Activated CD8-positive, alpha-beta memory T cell treated with anti-CD3 and anti-CD28 coated beads, Interleukin-2, amount 10 ng/mL, durations not matched to agents 7 days and 5 days (primary cell): ENCODE results near the gene FCRLB. TPM values are rescaled to one million over a fixed set of nuclear protein-coding genes. Genes with fewer than 3 reads are reported as not detected.

Source experiments
- ATAC-seq: fragments of 150-1000 bp; cut with Tn5 transposase; one replicate; pipeline ENCODE4 v1.10.0; 2021; ENCODE audit warnings: moderate library complexity
- CTCF ChIA-PET: fragments of 350-600 bp; sonication (Branson Sonifier 250); formaldehyde crosslinking; loops from one replicate; lab custom pipeline; 2021; ENCODE audit warnings: antibody characterized with exemption; lab: Charles Lee
- DNase-seq: peaks from one replicate; pipeline ENCODE4 v3.0.0-alpha.2; 2020
- H3K27ac Mint-ChIP-seq: one replicate; pipeline ENCODE4 v1.8.0; 2021; ENCODE audit warnings: mild to moderate bottlenecking, mixed read lengths
- H3K27me3 Mint-ChIP-seq: one replicate; pipeline ENCODE4 v1.8.0; 2021; ENCODE audit warnings: mixed read lengths
- H3K36me3 Mint-ChIP-seq: one replicate; pipeline ENCODE4 v1.8.0; 2021; ENCODE audit warnings: mild to moderate bottlenecking, mixed read lengths
- H3K4me1 Mint-ChIP-seq: one replicate; pipeline ENCODE4 v1.8.0; 2021; ENCODE audit warnings: mixed read lengths
- H3K4me3 Mint-ChIP-seq: one replicate; pipeline ENCODE4 v1.8.0; 2021; ENCODE audit warnings: mild to moderate bottlenecking, moderate library complexity, mixed read lengths
- H3K9me3 Mint-ChIP-seq: one replicate; pipeline ENCODE4 v1.8.0; 2022; ENCODE audit warnings: low read depth, mixed read lengths
- total RNA-seq, 2 experiments: library from RNA; stranded (reverse); gene quantifications; one replicate each; pipeline ENCODE4 v1.2.3, GENCODE V29; 2021

Gene FCRLB
- total RNA-seq, 2 experiments from 2014 or later = 0.63 to 1.1 TPM

DNA sequence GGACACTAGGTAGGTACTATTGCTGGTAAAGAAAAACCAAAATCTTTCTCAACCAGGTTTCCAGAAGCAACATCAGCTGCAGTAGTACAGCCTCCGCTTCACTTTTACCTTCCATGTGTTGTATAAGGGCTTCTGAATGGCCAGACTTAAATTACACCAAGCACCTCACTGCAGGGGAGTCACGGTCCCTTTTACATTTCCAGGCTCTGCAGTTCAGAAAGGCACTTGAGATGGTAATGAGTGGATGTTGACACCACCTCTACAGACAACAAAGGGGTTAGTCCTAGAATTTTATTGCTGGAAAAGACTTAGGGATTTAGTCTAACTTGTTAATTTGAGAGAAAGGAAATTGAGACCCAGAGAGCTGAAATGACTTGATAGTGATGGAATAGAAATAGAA is 16.3 kb downstream of the FCRLB start:
- H3K36me3 Mint-ChIP-seq = no peaks in the 10 kb centered on the region
- CTCF ChIA-PET = interaction anchor here (0.8 to 8.8 kb wide), 9 partner anchors 10 to 571 kb away, joined by 3 to 118 read pairs (median 7); partner anchors contain the start of genes DUSP12 and PPOX
- no peak overlapping the region for H3K4me3 Mint-ChIP-seq
- no peaks in the 10 kb centered on the region for H3K9me3 Mint-ChIP-seq
- DNase-seq (no peak), ATAC-seq (no peak)
- H3K4me1 Mint-ChIP-seq = peaks cover 56% of the 10 kb centered on the region
- peaks cover 17% of the 10 kb centered on the region for H3K27me3 Mint-ChIP-seq
- H3K27ac Mint-ChIP-seq = no peak overlapping the region

DNA sequence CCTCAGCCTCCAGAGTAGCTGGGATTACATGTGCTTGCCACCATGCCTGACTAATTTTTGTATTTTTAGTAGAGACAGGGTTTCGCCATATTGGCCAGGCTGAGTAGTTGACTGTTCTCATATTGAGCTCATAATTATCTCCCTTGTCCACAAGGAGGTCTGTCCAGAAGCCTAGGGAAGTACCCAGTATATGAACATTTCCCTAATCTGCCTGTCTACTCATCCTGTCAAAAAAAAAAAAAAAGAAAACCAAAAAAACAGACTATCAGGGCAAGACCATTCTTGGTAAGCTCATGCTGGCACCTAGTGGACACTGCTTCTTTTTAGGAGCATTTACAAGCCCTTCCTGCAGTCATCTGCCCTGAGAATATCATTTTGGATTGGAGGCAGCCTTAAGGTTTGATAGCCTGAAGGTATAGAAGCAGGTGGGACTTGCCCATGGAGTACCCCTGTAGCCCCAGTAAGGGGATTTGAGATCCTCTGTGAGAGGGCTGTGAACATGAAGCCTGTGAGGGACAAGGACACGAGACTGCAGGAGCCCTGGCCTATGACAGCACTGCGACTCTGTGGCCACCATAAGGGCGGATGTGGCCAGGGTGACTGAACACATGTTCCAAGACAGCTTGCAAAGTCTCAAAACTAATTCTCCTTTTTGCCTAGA is 17.4 kb downstream of the FCRLB start:
- ATAC-seq (peak; percentile 90), DNase-seq (peak; percentile 95)
- Mint-ChIP-seq H3K4me3 (peak overlapping the region; percentile 32), H3K27me3 (peaks cover 8% of the 10 kb centered on the region), H3K27ac (peak overlapping the region; percentile 85), H3K4me1 (peaks cover 64% of the 10 kb centered on the region), H3K9me3 (no peaks in the 10 kb centered on the region), H3K36me3 (no peaks in the 10 kb centered on the region)
- CTCF ChIA-PET = interaction anchor here (0.6 to 8.8 kb wide), 20 partner anchors 11 to 573 kb away, joined by 3 to 118 read pairs (median 4); partner anchors contain the start of genes DUSP12, HSPA6, PPOX and TOMM40L

DNA sequence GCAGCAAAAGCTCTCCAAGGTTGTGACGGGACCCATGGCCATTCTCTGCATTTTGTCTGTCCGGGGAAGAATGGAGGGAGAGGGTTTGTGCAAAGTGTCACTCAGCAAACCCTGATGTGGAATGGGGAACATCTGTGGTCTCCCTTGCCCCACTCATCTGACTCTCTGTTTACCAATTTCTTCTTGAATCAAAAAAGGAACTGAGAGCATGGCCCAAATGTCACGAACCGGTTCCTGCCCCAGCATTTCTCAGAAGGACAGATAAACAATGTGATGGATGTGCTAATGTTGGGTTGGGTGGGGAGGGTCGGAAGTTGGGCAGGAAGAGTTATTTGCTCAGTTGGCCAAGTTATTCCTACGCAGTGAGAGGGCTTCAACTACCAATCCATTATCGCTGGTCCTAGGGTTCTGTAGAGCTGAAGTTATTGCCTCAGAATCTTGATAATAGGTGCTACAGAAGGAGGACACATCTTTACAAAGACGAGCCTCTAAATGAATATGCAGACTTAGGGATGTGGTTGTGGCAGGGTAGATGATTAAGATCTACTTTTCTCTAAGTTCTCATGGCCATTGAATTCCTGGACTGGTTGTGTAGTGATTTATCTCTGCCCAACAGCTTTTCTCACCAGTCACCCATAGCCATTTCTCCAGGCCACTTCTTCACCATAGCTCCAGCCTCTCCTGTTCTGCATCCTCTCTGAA is 18.7 kb downstream of the FCRLB start:
- Mint-ChIP-seq H3K4me3 (no peak overlapping the region), H3K4me1 (peaks cover 75% of the 10 kb centered on the region), H3K9me3 (no peaks in the 10 kb centered on the region), H3K36me3 (no peaks in the 10 kb centered on the region), H3K27ac (peak overlapping the region; percentile 85), H3K27me3 (peaks cover 5% of the 10 kb centered on the region)
- CTCF ChIA-PET = interaction anchor here (0.9 to 8.8 kb wide), 12 partner anchors 8 to 514 kb away, joined by 3 to 118 read pairs (median 5); partner anchors contain the start of genes DUSP12 and TOMM40L
- ATAC-seq (no peak), DNase-seq (no peak)

DNA sequence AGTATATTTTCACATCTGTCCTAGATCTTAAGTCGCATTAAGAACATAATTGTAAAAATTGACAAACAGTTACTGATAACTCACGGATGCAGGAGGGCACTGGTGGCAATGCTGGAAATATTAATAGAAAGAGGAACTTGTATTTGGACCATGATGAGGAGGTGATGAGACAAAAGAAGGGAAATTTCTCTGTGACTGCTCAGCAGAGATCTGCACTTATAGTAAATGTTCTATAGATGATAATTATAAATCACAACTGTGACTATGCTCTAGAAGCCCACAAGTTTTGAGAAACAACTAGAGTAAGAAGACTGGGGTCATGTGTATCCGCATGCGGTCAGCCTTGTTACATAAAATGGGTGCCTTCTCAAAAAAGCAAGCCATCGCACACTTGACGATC is 19.6 kb downstream of the FCRLB start:
- Mint-ChIP-seq H3K4me1 (peaks cover 76% of the 10 kb centered on the region), H3K4me3 (no peak overlapping the region), H3K9me3 (no peaks in the 10 kb centered on the region), H3K27ac (no peak overlapping the region), H3K36me3 (no peaks in the 10 kb centered on the region), H3K27me3 (peaks cover 8% of the 10 kb centered on the region)
- ATAC-seq = no peak
- CTCF ChIA-PET = interaction anchor here (0.7 to 8.8 kb wide), 14 partner anchors 8 to 258 kb away, joined by 3 to 118 read pairs (median 5); partner anchors contain the start of gene DUSP12
- no peak for DNase-seq

DNA sequence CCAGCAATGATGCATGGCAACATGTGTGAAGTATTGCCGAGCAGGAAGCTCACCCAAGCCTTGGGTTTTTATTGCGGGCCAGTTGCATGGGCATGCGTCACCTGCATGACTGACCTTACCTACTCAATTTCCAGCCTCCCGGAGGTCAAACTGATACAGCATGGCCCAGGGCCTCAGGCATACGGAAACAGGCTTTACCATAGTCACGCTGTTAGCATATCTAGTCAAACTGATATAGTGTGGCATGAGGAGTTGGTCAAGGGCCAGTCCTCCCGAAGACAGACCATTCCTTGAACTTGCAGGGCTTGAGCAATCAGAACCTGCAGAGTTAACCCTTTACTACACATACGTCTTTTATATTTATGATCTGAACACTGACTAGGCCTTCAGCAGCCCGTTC is 21.9 kb downstream of the FCRLB start:
- CTCF ChIA-PET = interaction anchor here (7.3 to 8.8 kb wide), 2 partner anchors 15 to 255 kb away, joined by 65 to 118 read pairs; no protein-coding TSS in a partner anchor
- H3K27me3 Mint-ChIP-seq = peaks cover 16% of the 10 kb centered on the region
- no peaks in the 10 kb centered on the region for H3K9me3 Mint-ChIP-seq
- no peak for ATAC-seq
- no peak overlapping the region for H3K27ac Mint-ChIP-seq
- H3K36me3 Mint-ChIP-seq = no peaks in the 10 kb centered on the region
- DNase-seq = no peak
- peaks cover 66% of the 10 kb centered on the region for H3K4me1 Mint-ChIP-seq
- no peak overlapping the region for H3K4me3 Mint-ChIP-seq

DNA sequence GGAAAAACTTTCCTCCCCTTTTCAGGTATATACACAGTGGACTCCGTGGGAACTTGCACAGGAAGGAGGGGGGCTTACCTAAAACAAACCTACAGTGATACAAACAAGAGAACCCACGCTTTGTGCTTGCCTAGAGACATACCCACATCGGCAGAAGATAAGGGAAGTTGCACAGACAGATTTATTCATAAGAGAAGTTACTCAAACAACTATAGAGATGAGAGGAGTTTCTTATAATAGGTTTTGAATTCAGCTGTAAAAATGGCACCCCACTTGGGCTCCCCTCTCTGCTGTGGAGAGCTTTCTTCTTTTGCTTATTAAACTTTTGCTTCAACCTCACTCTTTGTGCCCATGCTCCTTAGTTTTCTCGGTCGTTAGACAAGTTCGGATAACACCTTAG is 26.5 kb downstream of the FCRLB start:
- CTCF ChIA-PET = interaction anchor here (1.0 to 1.4 kb wide), 2 partner anchors 10 to 18 kb away, joined by 3 to 4 read pairs; no protein-coding TSS in a partner anchor
- Mint-ChIP-seq H3K4me1 (peaks cover 55% of the 10 kb centered on the region), H3K4me3 (no peak overlapping the region), H3K27ac (no peak overlapping the region), H3K27me3 (peaks cover 16% of the 10 kb centered on the region), H3K36me3 (peaks cover 11% of the 10 kb centered on the region), H3K9me3 (no peaks in the 10 kb centered on the region)
- ATAC-seq (no peak), DNase-seq (no peak)

DNA sequence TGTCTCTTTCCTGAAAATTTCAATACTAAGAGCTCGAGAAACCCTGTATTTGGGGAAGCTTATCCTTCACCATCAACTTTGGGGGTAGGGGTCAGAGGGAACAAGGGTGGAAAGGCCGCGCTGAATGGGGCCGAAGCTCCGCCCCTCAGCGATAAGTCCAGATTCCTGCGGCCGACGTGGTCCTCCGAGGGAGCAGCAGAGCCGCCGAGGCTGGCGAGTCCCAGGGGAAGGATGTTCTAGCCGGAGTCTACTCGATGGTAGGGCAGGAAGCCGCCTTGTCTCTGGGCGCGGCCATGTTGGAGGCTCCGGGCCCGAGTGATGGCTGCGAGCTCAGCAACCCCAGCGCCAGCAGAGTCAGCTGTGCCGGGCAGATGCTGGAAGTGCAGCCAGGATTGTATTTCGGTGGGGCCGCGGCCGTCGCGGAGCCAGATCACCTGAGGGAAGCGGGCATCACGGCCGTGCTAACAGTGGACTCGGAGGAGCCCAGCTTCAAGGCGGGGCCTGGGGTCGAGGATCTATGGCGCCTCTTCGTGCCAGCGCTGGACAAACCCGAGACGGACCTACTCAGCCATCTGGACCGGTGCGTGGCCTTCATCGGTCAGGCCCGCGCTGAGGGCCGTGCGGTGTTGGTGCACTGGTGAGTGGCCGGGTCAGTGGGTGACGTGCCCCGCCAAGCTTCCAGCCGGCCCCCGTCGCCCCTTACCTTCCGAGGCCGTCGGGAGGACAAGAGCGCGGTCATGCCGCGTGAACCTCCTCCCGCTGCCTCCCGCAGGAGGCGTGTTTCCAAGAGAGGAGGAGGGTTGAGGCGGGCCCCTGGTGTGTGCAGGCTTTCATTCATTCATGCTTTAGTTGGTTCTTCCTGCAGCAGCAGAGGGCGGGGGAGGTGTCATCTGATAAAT is 28.4 kb downstream of the FCRLB start, which contains the start of gene DUSP12:
DUSP12 (plus strand) TSS at position 278 of the 899 bp plus-strand sequence; CDS start at position 294, 16 bp downstream.
- ATAC-seq (peak; percentile 96), DNase-seq (peak; percentile 95)
- Mint-ChIP-seq H3K27ac (peak within 1 kb of the TSS; percentile 98), H3K9me3 (peaks cover 5% of the 10 kb centered on the region), H3K27me3 (peaks cover 16% of the 10 kb centered on the region), H3K4me3 (peak within 1 kb of the TSS; percentile 99), H3K36me3 (peaks cover 28% of the 10 kb centered on the region), H3K4me1 (peaks cover 47% of the 10 kb centered on the region)
- CTCF ChIA-PET = interaction anchor here (0.8 to 2.4 kb wide), 13 partner anchors 9 to 310 kb away, joined by 3 to 15 read pairs (median 4); no protein-coding TSS in a partner anchor

DNA sequence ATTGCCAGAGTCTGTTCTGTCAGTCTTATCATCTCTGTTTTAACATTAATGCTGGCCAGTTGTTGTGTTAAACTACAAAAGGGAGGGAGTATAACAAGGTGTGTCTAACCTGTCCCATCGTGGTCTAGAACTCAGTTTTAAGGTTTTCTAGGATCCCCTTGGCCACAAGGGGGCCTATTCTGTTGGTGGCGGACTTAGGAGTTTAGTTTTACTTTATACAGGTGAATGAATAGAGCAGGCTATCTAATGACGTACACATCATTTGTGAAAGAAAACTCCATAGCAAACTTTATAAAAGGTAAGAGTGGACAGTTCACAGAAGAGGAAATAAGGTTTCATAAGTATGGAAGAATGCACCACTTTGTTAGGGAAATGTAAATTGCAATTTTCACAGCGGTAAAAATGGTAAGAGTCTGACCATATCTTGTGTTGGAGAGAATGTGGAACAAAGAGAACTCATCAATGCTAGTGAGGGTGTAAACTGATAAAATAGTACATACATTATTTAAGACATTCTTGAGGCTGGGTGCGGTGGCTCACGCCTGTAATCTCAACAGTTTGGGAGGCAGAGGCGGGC is 42.3 kb downstream of the FCRLB start:
- peak overlapping the region; percentile 57 for H3K4me3 Mint-ChIP-seq
- peaks cover 5% of the 10 kb centered on the region for H3K36me3 Mint-ChIP-seq
- CTCF ChIA-PET = interaction anchor here (1.0 to 2.6 kb wide), 5 partner anchors 10 to 280 kb away, joined by 3 to 10 read pairs (median 3); partner anchors contain the start of gene DUSP12
- ATAC-seq (peak; percentile 57), DNase-seq (peak; percentile 63)
- H3K4me1 Mint-ChIP-seq = peaks cover 43% of the 10 kb centered on the region
- H3K27ac Mint-ChIP-seq = peak overlapping the region; percentile 58
- H3K9me3 Mint-ChIP-seq = no peaks in the 10 kb centered on the region
- no peaks in the 10 kb centered on the region for H3K27me3 Mint-ChIP-seq

DNA sequence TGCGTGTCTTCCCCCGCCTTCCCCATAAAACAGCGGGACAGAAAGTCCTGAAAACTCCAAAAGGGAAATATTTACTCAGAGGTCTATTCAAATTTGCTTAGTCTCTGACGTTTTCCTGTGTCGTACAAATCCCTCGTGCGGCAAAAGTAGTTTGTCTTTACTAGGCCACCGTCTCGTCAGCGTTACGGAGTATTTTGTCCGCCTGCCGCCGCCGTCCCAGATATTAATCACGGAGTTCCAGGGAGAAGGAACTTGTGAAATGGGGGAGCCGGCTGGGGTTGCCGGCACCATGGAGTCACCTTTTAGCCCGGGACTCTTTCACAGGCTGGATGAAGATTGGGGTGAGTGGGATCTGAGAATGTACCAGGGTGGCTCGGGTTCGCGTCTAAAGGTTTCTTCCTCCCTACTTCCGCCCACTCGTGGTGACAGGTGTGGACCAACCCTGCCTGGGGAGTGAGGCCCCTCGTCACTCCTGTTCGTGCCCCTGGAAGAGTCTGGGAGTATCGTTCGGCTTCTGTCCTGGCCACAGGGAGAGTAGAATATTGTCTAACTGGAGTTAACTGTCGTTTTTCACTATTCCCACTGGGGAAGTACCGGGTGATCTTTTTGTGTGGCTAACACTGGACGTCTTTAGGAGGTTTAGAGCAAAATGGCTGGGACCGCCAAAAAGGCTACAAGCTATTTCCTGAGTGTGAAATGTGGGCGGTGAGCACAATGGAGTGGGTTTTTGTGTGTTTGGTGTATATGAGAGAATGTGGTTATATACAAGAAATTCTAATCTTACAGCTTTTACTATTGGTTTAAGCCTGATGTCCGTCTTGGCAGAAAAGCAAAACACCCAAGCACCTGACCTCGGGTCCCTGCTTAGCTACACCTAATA is 45.0 kb downstream of the FCRLB start, which contains the start of gene ATF6:
ATF6 (plus strand) TSS at position 219 of the 880 bp plus-strand sequence; CDS start at position 260, 41 bp downstream.
- CTCF ChIA-PET = no interaction called here
- Mint-ChIP-seq H3K27ac (peak within 1 kb of the TSS; percentile 96), H3K4me1 (peaks cover 48% of the 10 kb centered on the region), H3K27me3 (no peaks in the 10 kb centered on the region), H3K4me3 (peak within 1 kb of the TSS; percentile 97), H3K36me3 (peaks cover 2% of the 10 kb centered on the region), H3K9me3 (no peaks in the 10 kb centered on the region)
- ATAC-seq (peak; percentile 82), DNase-seq (peak; percentile 89)

- Mint-ChIP-seq H3K36me3 (peaks cover 2% of the 10 kb centered on the region), H3K4me1 (peaks cover 43% of the 10 kb centered on the region), H3K27me3 (no peaks in the 10 kb centered on the region), H3K27ac (no peak overlapping the region), H3K4me3 (no peak overlapping the region), H3K9me3 (no peaks in the 10 kb centered on the region)
- ATAC-seq (no peak), DNase-seq (no peak)
- CTCF ChIA-PET = no interaction called here
Observed at GRCh38 chr1:161768461-161768860, 47.1 kb downstream of the FCRLB start.

DNA sequence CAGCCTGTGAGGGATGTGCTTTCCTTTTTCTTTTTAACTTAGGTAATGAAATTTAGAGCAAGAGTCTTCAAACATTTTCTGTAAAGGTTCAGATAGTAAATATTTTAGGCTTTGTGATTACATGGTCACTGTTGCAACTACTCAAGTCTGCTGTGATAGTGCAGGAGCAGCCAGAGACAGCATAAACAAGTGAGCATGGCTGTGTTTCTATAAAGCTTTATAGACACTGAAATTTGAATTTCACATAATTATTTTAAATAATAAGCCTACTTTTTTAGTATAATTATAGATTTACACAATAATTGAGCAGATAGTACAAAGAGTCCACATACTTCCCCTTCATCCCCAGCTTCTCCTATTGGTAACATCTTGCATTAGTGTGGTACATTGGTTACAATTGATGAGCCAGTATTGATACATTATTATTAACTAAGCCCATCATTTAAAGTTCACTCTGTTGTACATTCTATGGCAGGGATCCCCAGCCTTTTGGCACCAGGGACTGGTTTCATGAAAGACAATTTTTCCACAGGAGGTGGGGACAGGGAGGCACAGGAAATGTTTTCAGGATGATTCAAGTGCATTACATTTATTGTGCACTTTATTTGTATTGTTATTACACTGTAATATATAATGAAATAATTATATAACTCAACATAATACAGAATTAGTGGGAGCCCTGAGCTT is 47.8 kb downstream of the FCRLB start:
- H3K27me3 Mint-ChIP-seq = no peaks in the 10 kb centered on the region
- CTCF ChIA-PET = no interaction called here
- no peak overlapping the region for H3K27ac Mint-ChIP-seq
- peaks cover 40% of the 10 kb centered on the region for H3K4me1 Mint-ChIP-seq
- DNase-seq (no peak), ATAC-seq (no peak)
- no peak overlapping the region for H3K4me3 Mint-ChIP-seq
- H3K9me3 Mint-ChIP-seq = no peaks in the 10 kb centered on the region
- H3K36me3 Mint-ChIP-seq = peaks cover 3% of the 10 kb centered on the region
